GM12873 (cell line): ENCODE data around the gene EIF2B1.

Source experiments
- TF ChIP-seq, protein P1 (sequence below): IDR thresholded peaks from 2 replicates; pipeline ENCODE4 v1.5.1; 2012; ENCODE audit warnings: low read depth, mild to moderate bottlenecking, moderate library complexity, low read length, control low read depth; ENCODE audit not compliant: insufficient read depth; ENCODE audit errors: missing control alignments

EIF2B1 gene

DNA sequence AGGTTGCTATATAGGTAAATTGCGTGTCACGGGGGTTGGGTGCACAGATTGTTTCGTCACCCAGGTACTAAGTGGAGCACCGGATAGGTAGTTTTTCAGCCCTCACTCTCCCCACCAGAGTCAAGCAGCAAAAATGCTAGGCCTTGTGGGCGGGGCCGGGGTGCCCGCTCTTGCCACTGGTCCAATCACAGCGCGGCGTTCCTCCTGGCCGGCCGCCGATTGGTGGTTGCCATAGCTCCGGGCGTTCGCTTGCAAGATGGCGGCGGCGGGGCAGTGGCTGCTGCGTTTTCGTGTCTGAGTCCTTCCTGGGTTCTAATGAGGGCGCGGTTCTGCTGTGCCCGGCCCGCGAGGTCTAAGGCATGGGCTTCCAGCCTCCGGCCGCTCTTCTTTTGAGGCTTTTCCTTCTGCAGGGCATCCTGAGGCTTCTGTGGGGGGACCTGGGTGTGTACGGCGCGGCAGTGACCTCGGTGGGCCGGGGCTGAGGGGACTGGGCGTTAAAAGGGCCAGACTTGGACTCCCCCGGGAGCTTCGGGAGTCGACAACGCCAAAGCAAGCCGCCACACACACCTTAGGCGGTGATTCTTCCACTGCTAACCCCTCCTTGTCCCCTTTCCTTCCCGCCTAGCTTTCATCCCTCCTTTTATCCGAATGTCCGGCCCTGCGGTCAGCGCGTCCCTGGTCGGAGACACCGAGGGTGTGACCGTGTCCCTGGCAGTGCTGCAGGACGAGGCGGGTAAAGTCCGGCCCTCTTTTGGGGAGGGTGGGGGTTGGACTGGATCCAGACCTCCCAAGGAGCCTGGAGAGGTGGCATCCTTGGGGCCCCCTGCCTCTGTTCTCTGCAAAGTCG is 37.6 kb upstream of the EIF2B1 start, which contains the start of gene TCTN2:
TSS of gene TCTN2 (plus strand) at position 232 of the 847 bp plus-strand sequence. CDS start at position 360, 128 bp downstream.
- TF ChIP-seq, protein P1, sequence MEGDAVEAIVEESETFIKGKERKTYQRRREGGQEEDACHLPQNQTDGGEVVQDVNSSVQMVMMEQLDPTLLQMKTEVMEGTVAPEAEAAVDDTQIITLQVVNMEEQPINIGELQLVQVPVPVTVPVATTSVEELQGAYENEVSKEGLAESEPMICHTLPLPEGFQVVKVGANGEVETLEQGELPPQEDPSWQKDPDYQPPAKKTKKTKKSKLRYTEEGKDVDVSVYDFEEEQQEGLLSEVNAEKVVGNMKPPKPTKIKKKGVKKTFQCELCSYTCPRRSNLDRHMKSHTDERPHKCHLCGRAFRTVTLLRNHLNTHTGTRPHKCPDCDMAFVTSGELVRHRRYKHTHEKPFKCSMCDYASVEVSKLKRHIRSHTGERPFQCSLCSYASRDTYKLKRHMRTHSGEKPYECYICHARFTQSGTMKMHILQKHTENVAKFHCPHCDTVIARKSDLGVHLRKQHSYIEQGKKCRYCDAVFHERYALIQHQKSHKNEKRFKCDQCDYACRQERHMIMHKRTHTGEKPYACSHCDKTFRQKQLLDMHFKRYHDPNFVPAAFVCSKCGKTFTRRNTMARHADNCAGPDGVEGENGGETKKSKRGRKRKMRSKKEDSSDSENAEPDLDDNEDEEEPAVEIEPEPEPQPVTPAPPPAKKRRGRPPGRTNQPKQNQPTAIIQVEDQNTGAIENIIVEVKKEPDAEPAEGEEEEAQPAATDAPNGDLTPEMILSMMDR = no peak

- TF ChIP-seq, protein P1 = no peak
Observed at GRCh38 chr12:123667771-123668170, 34.3 kb upstream of the EIF2B1 start.

DNA sequence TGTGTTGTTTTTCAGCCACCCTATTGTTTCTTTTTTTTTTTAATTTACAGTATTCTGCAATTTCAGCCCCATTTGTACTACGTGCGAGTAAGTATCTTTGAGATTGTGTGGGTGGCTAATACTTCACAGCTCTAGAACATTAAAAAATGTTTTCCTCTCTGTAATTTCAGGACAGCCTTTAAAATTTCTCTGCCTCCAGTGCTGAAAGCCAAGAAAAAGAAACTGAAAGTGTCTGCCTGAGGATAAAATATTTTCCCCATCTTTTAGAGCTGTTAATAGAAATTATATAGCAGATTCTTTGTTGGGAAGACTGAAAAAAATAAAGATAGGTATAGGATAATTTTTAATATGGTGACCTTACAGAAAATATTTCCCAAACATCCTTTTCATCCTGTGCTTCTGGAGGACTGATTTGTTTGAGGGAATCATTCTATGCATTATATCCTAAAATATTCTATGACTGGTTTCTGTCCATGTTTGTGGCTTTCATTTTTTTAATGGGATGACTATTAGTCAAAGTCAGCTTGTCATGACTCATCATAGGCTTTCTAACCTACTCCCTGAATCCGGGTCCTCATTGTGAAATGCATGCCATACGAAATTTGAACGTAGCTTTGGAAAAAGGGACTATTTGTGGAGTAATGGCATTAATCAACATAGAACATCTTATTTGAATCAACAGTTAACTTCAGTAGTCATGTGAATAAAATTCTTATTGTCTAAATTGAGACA is 26.7 kb upstream of the EIF2B1 start:
- TF ChIP-seq, protein P1 = no peak

DNA sequence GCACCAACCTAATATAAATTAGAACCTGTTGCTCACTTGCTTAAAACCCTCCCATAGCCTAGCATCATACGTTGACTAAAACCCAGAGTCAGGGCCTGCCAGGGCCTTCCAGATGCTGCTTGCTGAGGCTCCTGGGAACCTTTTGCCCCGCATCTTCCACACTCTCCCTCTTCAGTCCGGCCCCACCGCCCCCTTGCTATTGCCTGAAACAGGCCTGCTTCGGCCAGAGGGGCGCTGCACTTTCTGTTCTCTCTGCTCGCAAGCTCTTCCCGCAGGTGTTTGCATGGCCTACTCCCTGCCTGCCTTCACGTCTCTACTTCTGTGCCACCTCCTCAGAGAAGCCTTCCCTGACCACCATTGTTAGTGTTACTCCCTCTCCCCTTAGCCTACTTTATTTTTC is 23.7 kb upstream of the EIF2B1 start:
- TF ChIP-seq, protein P1 = no peak

- TF ChIP-seq, protein P1 = no peak
Observed at GRCh38 chr12:123656392-123656791, 22.9 kb upstream of the EIF2B1 start.

DNA sequence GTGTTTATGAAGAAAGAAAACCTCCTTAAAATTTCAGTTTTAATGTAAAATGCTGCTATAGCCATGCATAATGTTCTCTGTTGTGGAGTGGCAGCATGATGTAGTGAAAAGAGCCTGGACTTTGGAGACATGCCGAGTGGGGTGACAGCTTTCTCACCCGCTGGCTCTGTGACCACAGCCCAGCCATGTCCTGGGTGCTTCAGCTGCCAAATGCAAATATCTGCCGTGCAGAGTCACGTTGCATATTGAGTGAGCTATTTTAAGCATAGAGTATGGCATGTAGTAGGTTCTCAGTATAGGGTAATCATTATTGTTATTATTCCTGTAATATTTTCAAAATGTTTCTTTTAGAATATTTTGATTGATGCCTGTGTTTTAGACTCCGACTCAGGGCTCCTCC is 21.9 kb upstream of the EIF2B1 start:
- TF ChIP-seq, protein P1 = no peak

GRCh38 chr12:123654129-123654701 is 20.7 kb upstream of the EIF2B1 start:
- TF ChIP-seq, protein P1 = no peak
